GM10266 (cell line): Measurements from ENCODE around the gene MRTFA.
A peak's percentile ranks its signal among the peaks of the same experiment; 100 is the strongest.

Experiments used
- DNase-seq: peaks from one replicate; pipeline ENCODE4 v3.0.0; 2012; ENCODE audit errors: extremely low spot score
- TF ChIP-seq, protein P1 (sequence below): IDR thresholded peaks from 2 replicates; pipeline ENCODE4 v1.5.1; 2012; ENCODE audit warnings: mild to moderate bottlenecking, low read depth; ENCODE audit not compliant: control insufficient read depth, insufficient read depth; ENCODE audit errors: missing control alignments

The MRTFA gene

DNA sequence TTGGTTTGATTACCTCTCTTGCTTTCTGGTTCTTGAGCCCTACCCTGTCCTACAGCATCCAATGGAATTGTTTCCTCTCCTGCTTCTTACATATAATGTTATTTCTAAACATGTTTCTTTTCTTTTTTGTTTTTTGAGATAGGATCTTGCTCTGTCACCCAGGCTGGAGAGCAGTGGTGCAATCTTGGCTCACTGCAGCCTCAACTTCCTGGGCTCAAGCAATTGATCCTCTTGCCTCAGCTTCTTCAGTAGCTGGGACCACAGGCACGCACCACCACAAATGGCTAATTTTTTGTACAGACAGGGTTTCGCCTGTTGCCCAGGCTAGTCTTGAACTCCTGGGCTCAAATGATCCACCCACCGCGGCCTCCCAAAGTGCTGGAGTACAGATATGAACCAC lies 160.2 kb downstream of the MRTFA start:
- no peak for DNase-seq

DNA sequence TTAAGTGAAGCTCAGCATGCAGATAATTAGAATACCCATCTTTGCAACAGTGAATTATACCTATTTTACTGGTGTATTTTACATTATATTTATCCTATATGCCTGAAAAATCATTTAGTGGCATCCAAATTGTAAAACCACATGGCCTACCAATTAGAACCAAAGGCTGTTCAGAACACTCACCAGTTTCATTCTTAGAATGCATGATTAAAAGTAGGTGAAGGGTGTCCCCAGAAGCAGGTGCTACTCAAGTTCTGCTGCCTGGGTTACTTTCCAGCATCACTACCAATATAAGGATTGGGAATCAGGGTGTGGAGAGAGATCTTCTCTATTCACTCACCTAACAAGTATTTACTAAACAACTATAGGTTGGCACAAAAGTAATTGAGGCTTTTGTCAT lies 162.8 kb downstream of the MRTFA start:
- TF ChIP-seq, protein P1, sequence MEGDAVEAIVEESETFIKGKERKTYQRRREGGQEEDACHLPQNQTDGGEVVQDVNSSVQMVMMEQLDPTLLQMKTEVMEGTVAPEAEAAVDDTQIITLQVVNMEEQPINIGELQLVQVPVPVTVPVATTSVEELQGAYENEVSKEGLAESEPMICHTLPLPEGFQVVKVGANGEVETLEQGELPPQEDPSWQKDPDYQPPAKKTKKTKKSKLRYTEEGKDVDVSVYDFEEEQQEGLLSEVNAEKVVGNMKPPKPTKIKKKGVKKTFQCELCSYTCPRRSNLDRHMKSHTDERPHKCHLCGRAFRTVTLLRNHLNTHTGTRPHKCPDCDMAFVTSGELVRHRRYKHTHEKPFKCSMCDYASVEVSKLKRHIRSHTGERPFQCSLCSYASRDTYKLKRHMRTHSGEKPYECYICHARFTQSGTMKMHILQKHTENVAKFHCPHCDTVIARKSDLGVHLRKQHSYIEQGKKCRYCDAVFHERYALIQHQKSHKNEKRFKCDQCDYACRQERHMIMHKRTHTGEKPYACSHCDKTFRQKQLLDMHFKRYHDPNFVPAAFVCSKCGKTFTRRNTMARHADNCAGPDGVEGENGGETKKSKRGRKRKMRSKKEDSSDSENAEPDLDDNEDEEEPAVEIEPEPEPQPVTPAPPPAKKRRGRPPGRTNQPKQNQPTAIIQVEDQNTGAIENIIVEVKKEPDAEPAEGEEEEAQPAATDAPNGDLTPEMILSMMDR: no peak
- DNase-seq: no peak

More for the DNA sequence above, 160.2 kb downstream of the MRTFA start:
- TF ChIP-seq, protein P1: no peak

DNA sequence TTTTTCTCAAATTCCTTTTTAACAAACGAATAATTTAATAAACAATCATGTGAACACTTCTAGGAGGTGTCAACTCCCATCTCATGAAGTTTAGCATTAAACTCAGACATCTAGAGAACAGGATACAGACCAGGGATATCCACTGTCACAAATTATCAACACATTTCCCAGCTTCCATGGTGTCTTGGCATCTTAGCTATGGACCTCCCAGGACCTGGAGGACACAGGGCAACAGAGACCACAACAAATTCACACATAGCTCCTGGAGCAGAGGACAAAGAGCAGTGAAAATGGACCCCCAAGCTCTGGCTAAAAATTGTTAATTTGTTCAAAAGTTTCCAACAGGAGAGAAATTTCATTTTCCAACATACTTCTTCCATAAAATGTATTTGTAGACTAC lies 163.9 kb downstream of the MRTFA start:
- DNase-seq: no peak
- TF ChIP-seq, protein P1: no peak

DNA sequence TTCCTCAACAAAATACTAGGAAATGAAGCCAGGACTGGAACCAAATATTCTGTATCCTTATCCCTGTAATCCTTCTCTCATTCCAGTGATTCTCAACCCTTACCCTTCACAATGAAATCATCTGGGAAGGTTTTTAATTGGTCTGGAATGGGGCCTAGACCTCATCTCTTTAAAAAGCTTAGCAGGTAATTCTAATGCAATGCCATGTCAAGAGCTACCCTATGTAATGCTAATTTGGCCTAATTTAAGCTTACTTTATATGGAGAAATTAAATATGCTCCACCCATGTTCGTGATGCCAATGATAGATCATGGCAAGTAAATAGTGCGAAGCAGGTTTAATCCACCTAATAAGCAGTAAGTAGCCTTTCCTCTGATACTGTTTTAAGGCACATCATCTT lies 164.5 kb downstream of the MRTFA start:
- DNase-seq: no peak
- TF ChIP-seq, protein P1: no peak

DNA sequence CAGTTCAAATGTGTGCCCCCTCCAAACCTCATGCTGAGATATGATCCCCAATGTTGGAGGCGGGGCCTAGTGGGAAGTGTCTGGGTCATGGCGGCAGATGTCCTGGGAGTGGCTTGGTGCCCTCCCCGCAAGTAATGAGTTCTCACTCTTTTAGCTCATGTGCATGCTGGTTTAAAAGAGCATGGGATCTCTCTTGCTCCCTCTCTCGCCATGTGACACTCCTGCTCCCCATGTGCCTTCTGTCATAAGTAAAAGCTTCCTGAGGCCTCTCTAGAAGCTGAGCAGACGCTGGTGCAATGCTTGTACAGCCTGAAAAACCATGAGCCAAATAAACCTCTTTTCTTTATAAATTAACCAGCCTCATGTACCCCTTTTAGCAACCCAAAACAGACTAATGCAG lies 167.3 kb downstream of the MRTFA start:
- DNase-seq: no peak
- TF ChIP-seq, protein P1: no peak

DNA sequence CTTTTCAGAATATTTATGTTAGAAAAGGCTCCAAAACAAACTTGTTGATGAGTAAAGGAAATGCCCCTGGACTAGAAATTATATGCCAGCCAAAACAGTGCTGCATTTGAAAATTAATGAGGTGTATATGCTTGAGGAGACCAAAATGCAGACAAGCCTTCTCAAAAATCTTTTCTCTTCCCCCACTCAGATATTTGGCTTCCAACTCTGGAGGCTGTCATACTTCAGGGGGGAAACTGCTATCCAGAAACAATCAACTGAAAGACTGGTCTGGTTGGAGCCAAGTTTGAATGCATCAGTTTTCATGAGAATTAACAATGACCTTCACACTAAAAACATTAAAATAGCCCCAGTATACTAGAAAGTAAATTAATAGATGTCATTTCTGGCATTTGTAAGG lies 167.9 kb downstream of the MRTFA start:
- DNase-seq: no peak
- TF ChIP-seq, protein P1: no peak

DNA sequence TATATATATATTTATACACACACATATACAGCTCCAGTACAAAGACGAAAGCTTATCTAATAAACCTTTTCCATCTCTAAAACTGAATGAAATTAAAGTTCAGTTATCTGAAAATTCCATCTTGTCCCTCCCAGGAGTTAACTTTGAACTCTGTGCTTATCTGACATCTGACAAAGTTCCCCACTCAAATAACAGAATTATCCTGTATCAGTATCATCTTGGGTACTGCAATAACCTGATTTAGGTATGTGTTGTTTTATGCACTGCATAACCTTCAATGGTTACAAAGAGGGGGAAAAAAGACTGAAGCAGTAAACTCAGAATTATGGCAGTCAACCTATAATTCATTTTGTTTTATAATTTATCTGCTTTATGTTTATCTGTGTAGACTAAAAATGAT lies 169.5 kb downstream of the MRTFA start:
- no peak for DNase-seq
- TF ChIP-seq, protein P1: no peak

DNA sequence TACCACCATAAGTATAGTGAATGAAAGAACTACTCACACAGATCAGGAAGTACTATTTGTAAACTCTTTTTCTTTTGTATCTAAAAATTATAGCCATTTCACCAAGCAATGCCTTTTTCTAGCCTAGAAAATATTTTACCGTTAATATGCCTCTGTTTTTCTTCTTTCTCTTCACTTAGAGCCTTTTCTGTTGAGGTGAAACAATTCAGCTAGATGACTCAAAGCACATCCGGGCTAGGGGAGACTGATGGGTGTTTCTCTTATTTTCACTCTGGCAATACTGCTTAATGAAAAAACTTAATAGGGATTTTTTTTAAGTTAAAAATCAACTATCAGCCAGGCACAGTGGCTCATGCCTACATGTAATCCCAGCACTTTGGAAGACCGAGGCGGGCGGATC lies 172.8 kb downstream of the MRTFA start:
- peak; percentile 32 for DNase-seq
- TF ChIP-seq, protein P1: no peak
